Endometrial microvascular endothelial cells (primary cell): ENCODE results near the gene HYDIN. TPM values are rescaled to one million over a fixed set of nuclear protein-coding genes. Genes with fewer than 3 reads are reported as not detected.
"Not testable (repeated sequence)": the region's sequence is repeated elsewhere in the genome, so short reads cannot be mapped to it uniquely, and the experiment has no call there.

Experiments
- in situ Hi-C: cut with HindIII; loops from 2 replicates; pipeline ENCODE4 v1.10.0; 2017; ENCODE audit warnings: low sequenced_read_pairs, low pct_unique_long_range_greater_than_20kb; ENCODE audit errors: inconsistent ontology term
- total RNA-seq: library from RNA; depleted of rRNA; stranded (reverse); fragments of >200 nt; gene quantifications from one replicate; pipeline ENCODE4 v1.2.3, GENCODE V29; 2015; ENCODE audit errors: inconsistent ontology term

The HYDIN gene
- total RNA-seq, 1 donor from 2014 or later, result not detected

DNA sequence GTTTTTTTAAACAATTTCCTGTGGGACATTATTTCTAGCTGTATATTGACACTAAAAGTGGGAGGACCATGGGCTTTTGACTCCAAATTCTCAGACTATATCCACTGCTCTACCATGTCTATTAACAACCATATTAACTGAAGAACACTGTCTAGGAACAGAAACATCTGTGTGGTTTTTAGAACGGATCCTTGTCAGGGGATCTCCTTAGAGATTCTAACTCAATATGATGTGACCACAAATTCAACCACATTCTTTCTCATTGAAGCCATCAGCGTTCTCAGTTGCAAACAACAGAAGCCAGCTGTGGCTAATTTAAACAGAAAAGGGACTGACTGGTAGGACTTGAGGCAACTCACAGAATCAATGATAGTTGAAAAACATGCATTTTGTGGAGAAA is 73.2 kb downstream of the HYDIN start:
- in situ Hi-C loops, result not testable (repeated sequence)

DNA sequence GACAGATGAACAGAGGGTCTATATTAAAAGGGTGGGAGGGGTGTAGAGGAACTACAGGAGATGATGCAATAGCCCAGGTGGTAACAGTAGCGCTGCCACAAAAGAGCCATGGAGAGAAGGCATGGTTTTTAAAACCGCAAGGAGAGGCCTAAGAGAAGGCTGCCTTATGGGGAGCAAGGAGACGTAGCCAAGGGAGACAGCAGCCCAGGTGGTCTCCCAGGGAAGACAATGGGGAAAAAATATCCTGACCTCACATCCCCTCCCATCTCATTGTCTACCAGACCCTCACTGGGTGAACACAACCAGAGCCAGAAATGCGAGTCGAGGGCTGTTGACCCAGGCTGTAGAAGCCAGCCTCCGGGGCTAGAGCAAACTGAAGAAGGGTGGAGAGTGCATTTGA is 77.2 kb downstream of the HYDIN start:
- in situ Hi-C loops, result not testable (repeated sequence)

DNA sequence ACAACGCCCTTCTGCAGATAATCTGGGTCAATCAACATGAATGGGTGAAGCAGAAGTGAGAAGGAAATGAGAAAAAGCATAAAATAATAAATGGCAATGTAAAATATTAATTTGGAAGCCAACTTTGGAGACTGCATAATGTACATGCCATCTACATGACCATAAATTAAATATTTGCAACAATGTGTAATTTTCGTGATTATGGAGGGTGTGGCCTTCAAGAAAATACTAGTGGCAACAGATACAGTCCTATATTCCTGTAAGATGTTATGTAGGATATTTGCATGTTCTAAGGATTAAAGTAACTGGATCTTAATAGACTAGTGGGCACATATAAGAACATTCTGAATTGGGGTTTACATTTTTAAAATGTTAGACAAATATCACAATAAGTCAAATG is 78.9 kb downstream of the HYDIN start:
- in situ Hi-C loops, result not testable (repeated sequence)

DNA sequence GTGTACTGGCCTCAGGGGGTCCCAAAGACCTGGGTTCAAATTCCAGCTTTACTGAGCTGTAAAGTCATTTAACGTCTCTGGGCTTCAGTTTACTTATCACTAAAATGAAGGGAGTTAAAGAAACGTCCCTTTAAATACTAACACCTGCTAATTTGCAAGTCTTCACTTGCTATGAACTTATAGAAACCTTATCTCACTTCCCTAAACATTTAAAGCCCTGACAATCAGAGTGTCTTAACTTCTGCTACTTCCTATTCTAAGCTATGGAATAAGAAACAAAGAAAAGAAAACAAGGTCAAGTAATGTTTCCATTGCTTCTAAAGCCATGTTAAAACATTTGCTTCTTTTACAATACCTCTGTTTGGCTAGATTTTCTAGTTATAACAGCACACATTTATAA is 87.3 kb downstream of the HYDIN start:
- in situ Hi-C loops, result not testable (repeated sequence)

DNA sequence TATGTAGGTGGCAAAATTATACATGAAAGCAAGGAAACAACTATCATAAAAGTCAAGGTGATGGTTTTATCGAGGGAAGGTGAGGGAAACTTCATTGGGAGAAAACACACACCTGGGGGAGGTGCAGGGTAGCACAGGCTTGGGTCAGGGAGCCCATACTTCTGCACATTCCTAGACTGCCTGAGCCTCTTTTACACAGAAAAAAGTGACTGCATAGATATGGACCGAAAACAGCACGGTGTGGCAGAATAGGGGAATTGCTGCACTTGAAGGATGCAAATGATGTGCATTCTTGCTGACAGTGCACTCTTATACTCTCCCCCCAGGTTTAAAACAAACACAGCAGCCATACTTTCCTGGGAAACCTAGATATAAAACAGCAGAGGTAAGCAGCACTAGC is 120.0 kb downstream of the HYDIN start:
- in situ Hi-C loops, result not testable (repeated sequence)

DNA sequence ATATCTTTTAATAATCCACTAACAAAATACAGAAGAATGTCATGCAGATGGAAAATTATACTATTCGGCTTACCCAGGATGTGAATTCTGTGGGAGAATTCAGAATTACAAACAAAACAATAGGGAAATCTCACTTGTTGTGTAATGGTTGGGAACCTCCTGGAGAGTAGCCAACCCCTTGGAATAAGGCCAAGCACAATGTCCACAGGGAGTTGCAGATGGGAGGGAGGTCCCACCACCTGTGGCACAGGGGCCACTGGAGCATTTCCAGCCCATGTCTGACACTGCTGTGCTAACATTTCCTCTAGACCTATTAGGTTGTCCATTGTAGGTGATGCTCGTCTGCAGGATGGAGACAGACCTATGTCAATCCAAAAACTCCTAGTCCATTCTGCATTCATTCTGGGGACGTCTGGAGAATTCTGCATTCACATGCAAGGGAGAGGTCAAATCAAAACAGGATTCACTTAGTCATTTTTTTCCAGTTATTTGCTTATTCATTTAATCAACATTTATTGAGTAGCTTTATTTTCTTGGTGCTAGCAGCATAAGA is 120.8 kb downstream of the HYDIN start:
- in situ Hi-C loops, result not testable (repeated sequence)

DNA sequence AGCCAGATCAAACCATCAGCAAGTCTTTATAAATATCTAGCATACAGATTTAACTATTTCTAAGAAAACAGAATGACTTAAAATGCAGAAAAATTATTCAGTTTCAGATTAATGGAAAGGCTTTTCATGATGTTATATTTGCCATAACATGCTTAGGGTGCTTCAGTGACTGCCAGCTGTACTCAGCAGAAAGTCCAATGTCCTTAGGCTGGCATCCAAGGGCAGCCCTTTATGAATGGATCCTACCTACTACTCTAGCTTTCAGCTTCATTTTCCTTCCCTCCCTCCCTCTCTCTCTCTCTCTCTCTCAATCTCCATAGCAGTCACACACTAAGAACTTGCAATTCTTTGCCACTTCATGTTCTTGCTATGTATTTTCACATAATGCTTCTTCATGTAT is 124.6 kb downstream of the HYDIN start:
- in situ Hi-C loops, result not testable (repeated sequence)

DNA sequence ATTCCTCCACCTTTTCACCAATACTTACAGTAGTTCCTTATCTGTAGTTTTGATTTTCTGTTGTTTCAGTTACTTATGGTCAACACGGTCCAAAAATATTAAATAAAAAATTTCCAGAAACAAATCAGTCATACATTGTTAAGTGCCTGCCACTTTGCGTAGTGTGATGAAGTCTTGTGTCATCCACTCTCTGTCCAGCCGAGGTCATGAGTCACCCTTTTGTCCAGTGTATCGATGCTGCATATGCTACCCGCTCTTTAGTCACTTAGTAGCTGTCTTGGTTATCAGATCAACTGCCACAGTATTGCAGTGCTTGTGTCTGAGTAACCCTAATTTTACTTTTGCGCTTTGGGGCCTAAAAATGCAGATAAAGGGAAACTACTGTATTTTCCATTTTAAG is 146.9 kb downstream of the HYDIN start:
- in situ Hi-C loops, result not testable (repeated sequence)

DNA sequence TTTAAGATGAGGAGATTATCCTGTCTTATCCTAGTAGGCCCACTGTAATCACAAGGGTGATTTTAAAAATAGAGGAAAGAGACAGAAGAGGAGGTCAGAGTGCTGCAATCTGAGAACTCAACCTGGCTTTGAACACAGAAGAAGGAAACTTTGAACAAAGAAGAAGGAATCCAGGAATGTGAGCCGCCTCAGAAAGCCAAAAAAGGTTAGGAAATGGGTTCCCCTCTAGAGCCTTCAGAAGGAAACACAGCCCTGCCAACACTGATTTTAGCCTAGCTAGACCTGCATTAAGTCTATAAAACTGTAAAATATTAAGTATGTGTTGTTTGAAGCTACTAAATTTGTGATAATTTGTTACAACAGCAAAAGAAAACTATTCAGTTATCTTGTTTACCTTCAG is 149.7 kb downstream of the HYDIN start:
- in situ Hi-C loops, result not testable (repeated sequence)

DNA sequence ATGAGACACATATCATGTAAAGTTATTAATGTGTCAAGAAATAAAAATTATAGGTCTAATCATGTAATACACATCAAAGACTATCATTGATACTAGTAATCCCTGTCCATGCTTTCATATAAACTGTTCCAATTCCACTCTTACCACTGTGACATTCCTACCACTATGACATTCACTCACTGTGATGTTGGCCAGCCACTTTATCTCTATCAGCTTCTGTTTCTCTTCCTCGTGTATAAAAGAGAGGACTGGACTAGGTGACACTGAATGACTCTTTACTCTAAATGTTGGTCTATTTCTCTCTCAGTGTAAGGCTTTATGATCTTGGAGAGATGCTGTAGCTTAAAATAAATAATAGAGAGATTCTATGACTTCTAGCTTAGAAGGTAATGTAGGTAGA is 150.3 kb downstream of the HYDIN start:
- in situ Hi-C loops, result not testable (repeated sequence)

DNA sequence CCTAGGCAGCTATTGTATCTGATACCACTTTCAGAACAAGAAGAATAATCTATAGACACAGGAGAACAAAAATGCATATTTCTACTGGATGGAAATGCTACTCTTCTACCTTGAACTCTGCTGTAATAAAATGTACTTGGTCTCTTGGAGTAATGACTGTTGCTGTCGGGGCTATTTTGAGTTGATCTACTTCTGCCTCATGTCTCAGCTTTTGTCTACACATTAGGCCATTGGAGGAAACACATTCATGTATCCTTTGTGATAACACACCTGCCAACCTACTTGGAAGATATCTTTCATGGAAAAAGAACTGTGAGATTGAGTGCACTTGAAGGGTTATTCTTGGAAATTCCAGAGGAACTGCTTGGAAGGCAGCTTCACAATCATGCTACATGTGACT is 159.9 kb downstream of the HYDIN start:
- in situ Hi-C loops, result not testable (repeated sequence)

DNA sequence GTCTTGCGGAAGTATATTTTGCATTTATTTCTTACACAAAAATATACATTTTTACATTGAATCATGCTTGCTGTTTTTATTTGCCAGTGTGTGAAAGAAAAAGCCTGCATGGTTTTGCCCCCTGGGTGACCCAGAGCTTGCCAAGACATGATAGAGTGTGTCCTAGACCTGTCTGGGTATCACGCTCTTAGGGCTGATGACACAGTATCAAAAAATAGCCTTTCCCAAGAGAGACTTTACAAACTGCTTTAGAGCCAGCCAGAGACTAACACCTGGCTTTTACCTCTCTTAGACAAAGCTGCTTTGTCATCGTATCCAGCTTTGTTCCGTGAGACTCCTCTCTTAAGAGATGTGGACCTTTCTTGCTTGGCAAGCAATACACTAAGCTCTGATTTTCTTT is 160.7 kb downstream of the HYDIN start:
- in situ Hi-C loops, result not testable (repeated sequence)

DNA sequence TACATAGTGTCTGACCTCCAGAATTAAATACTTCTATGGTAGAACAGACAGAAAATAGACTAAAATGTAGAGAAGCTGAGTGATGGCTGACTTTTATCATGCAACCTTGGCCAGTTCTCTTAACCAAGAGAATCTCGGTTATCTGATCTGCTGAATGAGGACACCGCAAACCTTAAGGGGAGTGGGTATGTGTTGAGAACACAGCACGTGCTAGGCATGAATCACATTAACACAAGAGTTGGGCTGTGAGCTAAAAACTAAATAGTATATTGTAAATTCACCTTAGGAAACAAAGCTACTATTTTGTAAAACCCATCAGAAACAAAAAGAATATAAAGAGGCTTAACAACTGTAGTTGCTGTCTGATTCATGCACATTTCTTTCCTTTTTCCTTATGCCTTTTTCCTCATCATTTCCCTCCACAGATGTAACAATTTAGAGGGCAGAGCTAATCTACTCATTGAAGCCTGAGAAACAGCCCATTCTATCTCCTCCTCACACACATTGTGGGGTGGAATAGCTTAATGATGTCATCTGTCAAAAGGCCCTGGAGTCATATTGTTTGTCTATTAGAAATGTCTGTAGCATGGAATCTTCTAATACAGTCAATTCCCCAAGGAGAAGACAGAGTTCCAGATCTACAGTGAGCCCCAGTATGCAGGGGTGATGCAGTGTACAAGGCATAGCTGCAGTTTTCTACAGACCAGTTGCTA is 176.5 kb downstream of the HYDIN start:
- in situ Hi-C loops, result not testable (repeated sequence)

DNA sequence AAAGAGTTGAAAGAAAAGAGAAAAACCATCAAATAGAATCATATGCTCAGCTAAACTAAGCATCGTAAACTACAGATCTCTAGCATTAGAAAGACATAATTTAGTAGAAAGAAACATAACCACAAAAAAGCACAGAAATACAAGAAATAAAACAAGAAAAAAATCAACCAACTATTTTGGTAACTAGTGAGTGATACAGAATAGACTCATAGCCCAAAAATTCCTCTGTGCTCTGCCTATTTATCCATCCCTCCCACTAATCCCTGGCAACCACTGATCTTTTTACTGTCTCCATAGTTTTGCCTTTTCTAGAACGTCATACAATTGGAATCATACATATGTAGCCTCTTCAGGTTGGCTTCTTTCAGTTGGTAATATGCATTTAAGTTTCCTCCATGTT is 180.2 kb downstream of the HYDIN start:
- in situ Hi-C loops, result not testable (repeated sequence)

DNA sequence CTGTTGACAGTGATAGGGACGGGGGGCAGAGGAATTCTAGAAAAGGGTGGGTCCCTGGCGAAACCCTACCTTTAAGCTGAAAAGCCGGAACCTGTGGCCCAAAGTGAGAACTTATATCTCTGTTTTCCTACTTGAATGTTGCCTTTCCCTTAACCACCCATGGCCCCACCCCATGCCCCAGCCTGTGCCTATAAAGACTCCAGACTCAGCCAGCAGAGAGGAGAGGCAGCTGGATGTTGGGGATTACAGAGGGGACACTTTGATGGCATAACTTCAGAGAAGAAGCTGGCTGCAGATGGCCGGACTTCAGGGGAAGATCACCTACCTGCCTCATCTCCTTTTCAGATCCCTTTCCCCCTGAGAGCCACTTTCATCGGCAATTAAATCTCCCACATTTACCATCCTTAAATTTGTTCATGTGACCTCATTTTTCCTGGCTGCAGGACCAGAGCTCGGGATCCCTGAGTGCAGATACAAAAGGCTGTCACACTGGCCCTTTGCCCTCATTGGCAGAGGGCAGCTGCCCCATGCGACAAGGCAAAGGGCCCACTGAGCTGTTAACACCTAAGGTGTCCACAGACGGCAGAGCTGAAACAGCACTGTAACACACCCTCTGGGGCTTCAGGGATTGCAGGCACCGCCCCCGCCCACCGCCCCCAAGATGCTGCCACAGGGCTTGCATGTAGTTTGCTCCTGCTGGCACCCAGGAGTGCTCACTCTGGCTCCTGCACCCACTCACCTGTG is 191.0 kb downstream of the HYDIN start:
- in situ Hi-C loops, result not testable (repeated sequence)

DNA sequence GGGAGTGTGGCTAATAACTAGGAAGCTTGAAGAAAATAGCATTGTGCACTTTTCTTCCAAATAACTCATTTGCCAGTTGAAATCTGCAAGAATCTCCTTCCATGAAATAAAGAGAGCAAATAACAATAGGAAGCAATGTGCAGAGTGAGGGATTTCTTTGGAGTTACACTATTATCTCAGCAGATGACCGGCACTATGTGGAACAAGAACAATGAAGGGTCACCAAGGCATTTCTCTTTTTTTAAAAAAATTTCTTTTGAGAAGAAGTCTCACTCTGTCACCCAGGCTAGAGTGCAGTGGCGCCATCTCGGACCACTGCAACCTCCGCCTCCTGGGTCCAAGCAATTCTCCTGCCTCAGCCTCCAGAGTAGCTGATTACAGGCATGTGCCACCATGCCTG is 192.1 kb downstream of the HYDIN start:
- in situ Hi-C loops, result not testable (repeated sequence)

DNA sequence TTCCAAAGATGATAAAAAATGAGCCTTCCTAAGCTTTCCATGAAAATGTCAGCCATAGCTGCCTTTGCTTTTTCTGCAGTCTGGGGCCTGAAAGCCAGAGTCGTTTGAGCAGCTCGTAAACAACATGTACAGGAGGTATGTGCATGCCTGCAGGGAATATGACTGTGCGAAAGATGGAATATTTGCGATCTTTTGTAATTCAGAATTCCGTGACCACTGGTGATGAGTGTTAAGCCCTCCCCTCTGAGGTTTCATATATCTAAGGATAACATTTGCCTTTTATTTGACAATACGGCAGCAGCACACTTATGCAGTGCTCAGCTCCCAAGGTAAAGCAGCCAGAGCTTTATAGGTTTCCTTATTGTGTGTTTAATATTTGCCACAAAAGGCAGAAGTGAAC is 192.5 kb downstream of the HYDIN start:
- in situ Hi-C loops, result not testable (repeated sequence)

DNA sequence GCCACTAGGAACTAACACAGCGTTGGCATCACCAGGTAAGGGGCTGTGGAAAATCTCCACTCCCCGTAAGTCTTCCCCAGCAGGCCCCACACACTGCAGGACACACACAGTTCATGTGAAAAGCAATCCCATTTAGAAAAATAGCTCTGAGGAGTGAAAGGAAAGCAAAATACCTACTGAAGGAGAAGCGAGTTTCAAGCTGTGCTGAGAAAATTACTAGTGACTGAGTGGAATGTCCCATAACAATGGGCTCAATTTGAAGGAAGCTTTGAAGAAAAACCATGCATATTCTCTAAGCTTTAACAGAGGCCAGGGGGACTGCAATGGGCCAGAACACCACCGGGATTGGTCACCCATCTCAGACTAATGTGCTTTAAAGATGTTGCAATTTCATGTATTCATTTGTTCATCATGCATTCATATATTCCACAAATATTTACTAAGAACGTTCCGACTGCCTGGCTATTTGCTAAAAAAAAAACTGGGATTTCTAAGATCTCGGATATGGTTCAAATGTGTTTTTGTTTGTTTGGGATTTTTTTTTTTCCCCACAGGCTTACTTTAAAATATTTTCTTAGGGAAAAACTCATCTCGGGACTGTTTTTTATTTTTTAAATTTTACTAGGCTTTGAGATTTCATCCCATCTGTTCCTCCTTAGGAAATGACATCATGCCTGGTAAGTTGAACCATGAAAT is 202.3 kb downstream of the HYDIN start:
- in situ Hi-C loops, result not testable (repeated sequence)

DNA sequence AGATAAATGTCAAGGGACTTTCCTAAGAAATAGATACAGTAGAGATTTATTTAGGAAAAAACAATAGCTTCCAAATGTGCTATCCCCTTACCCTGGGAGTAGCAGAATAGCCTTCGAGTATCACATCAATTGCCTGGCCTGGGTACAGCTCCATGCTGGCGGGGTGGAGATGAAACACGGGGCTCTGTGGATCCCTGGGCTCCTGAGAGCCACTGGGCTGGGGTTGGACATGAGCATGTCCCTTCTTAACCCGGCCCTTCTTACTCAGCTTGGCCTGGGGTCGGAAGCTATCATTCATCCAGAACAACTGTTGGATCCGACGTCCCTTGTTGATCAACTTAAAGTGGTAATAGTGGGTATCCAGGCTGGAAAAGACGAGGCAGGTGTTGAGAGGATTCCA is 203.0 kb downstream of the HYDIN start:
- in situ Hi-C loops, result not testable (repeated sequence)
